ENCODE data around the gene INPP5A. TPM values are rescaled to one million over a fixed set of nuclear protein-coding genes. Genes with fewer than 3 reads are reported as not detected.

INPP5A gene
- total RNA-seq, 1 experiment from 2014 or later = 12.3 TPM

GRCh38 chr10:132770061-132771021 is 232.8 kb downstream of the INPP5A start:
- Histone ChIP-seq H3K4me3 (replicated peaks in 1 of 2; ENCODE audit: low read depth in 1 of 2, low read length in 2 of 2) (no peak overlapping the region), H3K79me2 (ENCODE audit: insufficient read depth, low read length) (no peaks in the 10 kb centered on the region), H3K9me2 (ENCODE audit: insufficient read depth) (no peaks in the 10 kb centered on the region), H3K27me3 (ENCODE audit: insufficient read depth, low read length) (no peaks in the 10 kb centered on the region), H3K9me3 (ENCODE audit: control insufficient read depth in 1 of 2, insufficient read depth in 1 of 2, low read depth in 1 of 2, low read length in 2 of 2) (no peaks in the 10 kb centered on the region), H3K4me2 (ENCODE audit: low read length) (no peak overlapping the region), H4K20me1 (ENCODE audit: insufficient read depth) (no peaks in the 10 kb centered on the region), H3K27ac (ENCODE audit: low read depth, low read length) (no peak overlapping the region), H3K4me1 (ENCODE audit: control insufficient read depth in 1 of 2, insufficient read depth in 2 of 2, low read length in 2 of 2) (0 out of 4 replicates have a peak, but pooled peaks cover 0 to 2% of the 10 kb centered on the region in 2 experiments), H3K36me3 (ENCODE audit: control insufficient read depth in 1 of 2, insufficient read depth in 2 of 2, low read length in 2 of 2) (no peaks in the 10 kb centered on the region), H3K9ac (ENCODE audit: low read length) (no peak overlapping the region), H2AFZ (ENCODE audit: low read depth, low read length, poor library complexity, severe bottlenecking) (no peak overlapping the region)
- no peak for TF ChIP-seq CBX3 (IDR thresholded peaks at IDR 0.05; ENCODE audit: low read depth)
- no peak for TF ChIP-seq CEBPB (IDR thresholded peaks at IDR 0.05; ENCODE audit: low read depth)
- TF ChIP-seq ATF3 (IDR thresholded peaks at IDR 0.05) = no peak
- no peak for TF ChIP-seq SRF (IDR thresholded peaks at IDR 0.05; ENCODE audit: low read depth)
- TF ChIP-seq EZH2 (IDR thresholded peaks at IDR 0.05) = no peak
- TF ChIP-seq SIN3A (IDR thresholded peaks at IDR 0.05; ENCODE audit: low read depth) = no peak
- TF ChIP-seq TCF7L2 (IDR thresholded peaks at IDR 0.05; ENCODE audit: borderline replicate concordance, extremely low read depth, insufficient read depth, insufficient read length) = no peak
- no peak for TF ChIP-seq MAX (IDR thresholded peaks at IDR 0.05)
- no peak for TF ChIP-seq POLR2A (IDR thresholded peaks at IDR 0.05; ENCODE audit: borderline replicate concordance, extremely low read depth, insufficient read depth, insufficient read length)
- no peak for TF ChIP-seq EZH2phosphoT487 (IDR thresholded peaks at IDR 0.05; ENCODE audit: borderline replicate concordance)
- no peak for TF ChIP-seq ELF1 (IDR thresholded peaks at IDR 0.05; ENCODE audit: borderline replicate concordance, low read depth)
- no peak for TF ChIP-seq YY1 (IDR thresholded peaks at IDR 0.05; ENCODE audit: extremely low read depth, insufficient replicate concordance, low read depth, low read length)
- no peak for TF ChIP-seq CTCF (IDR thresholded peaks at IDR 0.05 in 2 of 3, conservative IDR thresholded peaks at IDR 0.05 in 1 of 3; ENCODE audit: borderline replicate concordance in 1 of 3, insufficient read depth in 1 of 3, low read depth in 2 of 3, low read length in 2 of 3)
- no peak for TF ChIP-seq EGR1 (IDR thresholded peaks at IDR 0.05; ENCODE audit: low read depth)
- no peak for TF ChIP-seq SP1 (IDR thresholded peaks at IDR 0.05; ENCODE audit: low read depth)
- TF ChIP-seq REST (IDR thresholded peaks at IDR 0.05; ENCODE audit: low read depth) = no peak
- ChIA-PET RAD21 (ENCODE audit: low non-redundant PET in 1 of 2, low total read pairs in 2 of 2, uncharacterized antibody in 2 of 2, unreplicated experiment in 2 of 2) (no interaction called here), POLR2A (no interaction called here), CTCF (no interaction called here)
- BruUV-seq (replicated peaks) = no TSS peak
- DNase-seq (ENCODE audit: low read depth, low spot score) (no peak), ATAC-seq (no peak)
- intact Hi-C loops (cut with micrococcal nuclease) = no loop called here
